CD4-positive, alpha-beta T cell (primary cell): Measurements from ENCODE around the gene CMSS1. TPM values are rescaled to one million over a fixed set of nuclear protein-coding genes. Genes with fewer than 3 reads are reported as not detected.

Source experiments
- ATAC-seq: fragments of 200-7000 bp; cut with Tn5 transposase; one replicate; pipeline ENCODE4 v1.10.0; 2022; ENCODE audit warnings: mild to moderate bottlenecking; ENCODE audit not compliant: poor library complexity
- CTCF ChIA-PET: fragments of 350-600 bp; sonication (Branson Sonifier 250); formaldehyde crosslinking; loops from one replicate; lab custom pipeline; 2021; ENCODE audit warnings: antibody characterized with exemption, inconsistent platforms; lab: Charles Lee
- POLR2A ChIA-PET: fragments of 350-600 bp; sonication (Branson Sonifier 250); formaldehyde crosslinking; loops from one replicate; lab custom pipeline; 2021; ENCODE audit warnings: antibody characterized with exemption, inconsistent platforms; lab: Charles Lee
- DNase-seq, 14 experiments: peaks; one replicate each; pipeline ENCODE4 v3.0.0-alpha.2; 2013 to 2020; ENCODE audit warnings: mixed read lengths in 2 of 14
- H3K27ac ChIP-seq, 2 donors: one replicate each; pipeline versions ENCODE4 v1.5.1 to v1.7.0; 2013; ENCODE audit warnings: low read length in 2 of 2, low read depth in 1 of 2, mild to moderate bottlenecking in 1 of 2
- H3K27me3 ChIP-seq, 2 experiments: 1 replicate in 1 of 2; 2 replicates in 1 of 2; pipeline versions ENCODE4 v1.6.1 to v1.7.0; 2013; ENCODE audit warnings: low read length in 2 of 2, control low read depth in 1 of 2, mild to moderate bottlenecking in 1 of 2, moderate library complexity in 1 of 2; ENCODE audit not compliant: insufficient read depth in 2 of 2, control insufficient read depth in 1 of 2
- H3K36me3 ChIP-seq: one replicate; pipeline ENCODE4 v1.6.1; 2013; ENCODE audit warnings: low read length, control low read depth; ENCODE audit not compliant: insufficient read depth
- H3K4me1 ChIP-seq: one replicate; pipeline ENCODE4 v1.6.1; 2013; ENCODE audit warnings: low read length, control low read depth; ENCODE audit not compliant: insufficient read depth
- H3K4me3 ChIP-seq: one replicate; pipeline ENCODE4 v1.5.1; 2013; ENCODE audit warnings: mild to moderate bottlenecking, low read length, moderate library complexity
- H3K9me3 ChIP-seq, 2 experiments: 1 replicate in 1 of 2; 2 replicates in 1 of 2; pipeline versions ENCODE4 v1.6.1 to v1.7.0; 2013; ENCODE audit warnings: low read length in 2 of 2, mild to moderate bottlenecking in 2 of 2, control low read depth in 1 of 2, moderate library complexity in 1 of 2; ENCODE audit not compliant: control insufficient read depth in 1 of 2, insufficient read depth in 1 of 2
- H3K27ac Mint-ChIP-seq: one replicate; pipeline ENCODE4 v1.8.0; 2020; ENCODE audit warnings: mixed read lengths
- H3K27me3 Mint-ChIP-seq: one replicate; pipeline ENCODE4 v1.8.0; 2021; ENCODE audit warnings: mixed read lengths
- H3K36me3 Mint-ChIP-seq: one replicate; pipeline ENCODE4 v1.8.0; 2021; ENCODE audit warnings: low read depth, mixed read lengths
- H3K4me1 Mint-ChIP-seq: one replicate; pipeline ENCODE4 v1.8.0; 2021; ENCODE audit warnings: low read depth, mixed read lengths
- H3K4me3 Mint-ChIP-seq: one replicate; pipeline ENCODE4 v1.8.0; 2020; ENCODE audit warnings: mild to moderate bottlenecking, mixed read lengths
- H3K9me3 Mint-ChIP-seq: one replicate; pipeline ENCODE4 v1.8.0; 2020; ENCODE audit warnings: mixed read lengths
- CTCF ChIP-seq: fragments of 200-600 bp; IDR thresholded peaks from one replicate; pipeline ENCODE4 v1.8.0; 2022; ENCODE audit warnings: antibody characterized with exemption, mild to moderate bottlenecking
- intact Hi-C, 2 experiments: fragments of 100-400 bp; cut with DNase I in 1 of 2; cut with micrococcal nuclease in 1 of 2; formaldehyde crosslinking; loops; one replicate each; pipeline versions ENCODE4 v1.15.1 to v1.9.0; 2023 to 2025; cut with DNase I, micrococcal nuclease
- total RNA-seq, 174 experiments: library from RNA in 2 of 174; stranded (reverse) in 2 of 174; gene quantifications; one replicate each; pipeline ENCODE4 v1.2.3 and lab custom pipeline; 2021 to 2026

The CMSS1 gene
- total RNA-seq, 2 experiments from 2014 or later = 12.2 TPM

DNA sequence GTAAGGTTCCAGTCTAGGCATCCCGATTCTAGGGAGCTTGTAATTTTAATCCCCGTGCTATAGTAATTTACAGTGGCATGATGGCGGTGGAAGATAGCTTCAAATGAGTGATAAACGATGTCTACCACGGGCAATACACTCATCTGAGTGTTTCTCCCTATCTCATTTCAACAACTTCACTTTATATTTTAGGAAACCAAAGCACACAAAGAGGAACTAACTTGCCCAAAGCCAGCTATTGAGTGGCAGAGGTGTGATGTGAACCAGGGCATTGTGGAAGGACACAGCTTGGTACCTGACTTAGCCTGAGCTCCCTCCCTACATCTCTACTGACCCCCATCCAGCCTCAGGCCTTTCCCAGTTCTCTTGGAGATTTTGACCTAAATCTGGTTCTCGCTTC, 313.6 kb downstream of the CMSS1 start:
- no peaks in the 10 kb centered on the region for H3K36me3 Mint-ChIP-seq
- H3K27ac Mint-ChIP-seq = no peak overlapping the region
- Histone ChIP-seq H3K9me3 (no peaks in the 10 kb centered on the region), H3K4me1 (no peaks in the 10 kb centered on the region), H3K36me3 (no peaks in the 10 kb centered on the region), H3K27ac (no peak overlapping the region), H3K4me3 (no peak overlapping the region), H3K27me3 (no peaks in the 10 kb centered on the region)
- H3K27me3 Mint-ChIP-seq = no peaks in the 10 kb centered on the region
- H3K9me3 Mint-ChIP-seq = no peaks in the 10 kb centered on the region
- ChIA-PET POLR2A (interaction anchor here (0.6 to 0.8 kb wide), 2 partner anchors 22 to 911 kb away, joined by 3 read pairs; no protein-coding TSS in a partner anchor), CTCF (no interaction called here)
- intact Hi-C loops = no loop called here
- no peak for TF ChIP-seq CTCF
- no peak for DNase-seq
- no peak for ATAC-seq
- H3K4me3 Mint-ChIP-seq = no peak overlapping the region
- no peaks in the 10 kb centered on the region for H3K4me1 Mint-ChIP-seq

- Mint-ChIP-seq H3K36me3 (peaks cover 26% of the 10 kb centered on the region), H3K4me3 (no peak overlapping the region), H3K9me3 (peaks cover 4% of the 10 kb centered on the region), H3K27ac (no peak overlapping the region), H3K4me1 (no peaks in the 10 kb centered on the region), H3K27me3 (no peaks in the 10 kb centered on the region)
- H3K4me1 ChIP-seq = no peaks in the 10 kb centered on the region
- ATAC-seq (no peak), DNase-seq (no peak)
- H3K9me3 ChIP-seq = no peaks in the 10 kb centered on the region
- ChIA-PET POLR2A (interaction anchor here (0.6 kb wide), 1 partner anchor 63 kb away, joined by 3 read pairs; no protein-coding TSS in a partner anchor), CTCF (no interaction called here)
- no peaks in the 10 kb centered on the region for H3K36me3 ChIP-seq
- no peak for TF ChIP-seq CTCF
- H3K4me3 ChIP-seq = no peak overlapping the region
- intact Hi-C loops = no loop called here
- no peak overlapping the region for H3K27ac ChIP-seq
- no peaks in the 10 kb centered on the region for H3K27me3 ChIP-seq
Observed at GRCh38 chr3:100136921-100137320, 319.3 kb downstream of the CMSS1 start.

- no peaks in the 10 kb centered on the region for H3K4me1 ChIP-seq
- H3K9me3 Mint-ChIP-seq = peaks cover 22% of the 10 kb centered on the region
- intact Hi-C loops = no loop called here
- H3K36me3 ChIP-seq = no peaks in the 10 kb centered on the region
- no peak overlapping the region for H3K27ac Mint-ChIP-seq
- ChIA-PET CTCF (no interaction called here), POLR2A (no interaction called here)
- H3K4me1 Mint-ChIP-seq = no peaks in the 10 kb centered on the region
- no peaks in the 10 kb centered on the region for H3K27me3 ChIP-seq
- H3K27ac ChIP-seq = no peak overlapping the region
- H3K4me3 Mint-ChIP-seq = no peak overlapping the region
- no peak for ATAC-seq
- DNase-seq = no peak
- peaks cover 0 to 9% of the 10 kb centered on the region in 2 experiments for H3K9me3 ChIP-seq
- no peak overlapping the region for H3K4me3 ChIP-seq
- H3K36me3 Mint-ChIP-seq = peaks cover 49% of the 10 kb centered on the region
- H3K27me3 Mint-ChIP-seq = no peaks in the 10 kb centered on the region
- TF ChIP-seq CTCF = no peak
Observed at GRCh38 chr3:100140976-100141375, 323.3 kb downstream of the CMSS1 start.
